ENCODE data around the gene SEMA4G.
"Not testable (repeated sequence)": the region's sequence is repeated elsewhere in the genome, so short reads cannot be mapped to it uniquely, and the experiment has no call there.

SEMA4G gene

GRCh38 chr10:100972115-100972903 lies 3.0 kb downstream of the SEMA4G start:
- DNase-seq = no peak

- DNase-seq = no peak
Measured at GRCh38 chr10:100972904-100973535, 3.7 kb downstream of the SEMA4G start.

- not testable (repeated sequence) for DNase-seq
Measured at GRCh38 chr10:100975397-100975796, 6.1 kb downstream of the SEMA4G start.

GRCh38 chr10:100976906-100977305 lies 7.6 kb downstream of the SEMA4G start:
- DNase-seq = no peak

GRCh38 chr10:100977436-100977835 lies 8.1 kb downstream of the SEMA4G start:
- no peak for DNase-seq

- DNase-seq = no peak
Measured at GRCh38 chr10:100978121-100978900, 9.0 kb downstream of the SEMA4G start.

- no peak for DNase-seq
Measured at GRCh38 chr10:100978901-100979195, 9.5 kb downstream of the SEMA4G start.

GRCh38 chr10:100979791-100980272 lies 10.5 kb downstream of the SEMA4G start:
- no peak for DNase-seq

GRCh38 chr10:100980311-100980710 lies 11.0 kb downstream of the SEMA4G start:
- no peak for DNase-seq

- DNase-seq = no peak
Measured at GRCh38 chr10:100980711-100981110, 11.4 kb downstream of the SEMA4G start.

- DNase-seq = no peak
Measured at GRCh38 chr10:100981178-100981772, 12.0 kb downstream of the SEMA4G start.

GRCh38 chr10:100982916-100983830 lies 13.9 kb downstream of the SEMA4G start:
- no peak for DNase-seq

- no peak for DNase-seq
Measured at GRCh38 chr10:100983868-100984671, 14.8 kb downstream of the SEMA4G start.

- no peak for DNase-seq
Measured at GRCh38 chr10:100984672-100985177, 15.4 kb downstream of the SEMA4G start.

GRCh38 chr10:100985336-100985735 lies 16.0 kb downstream of the SEMA4G start:
- no peak for DNase-seq

GRCh38 chr10:100986623-100986951 lies 17.3 kb downstream of the SEMA4G start:
- no peak for DNase-seq

GRCh38 chr10:100986952-100987684 lies 17.8 kb downstream of the SEMA4G start, which contains the start of the genes MRPL43 and TWNK:
Gene MRPL43, minus strand, starts transcription at chr10:100987497. Its CDS starts 54 bp downstream, at chr10:100987443.
Gene TWNK, plus strand, starts transcription at chr10:100987543. Its CDS starts 668 bp downstream, at chr10:100988211.
- DNase-seq = peak; percentile 69 to 71

GRCh38 chr10:100987685-100988049 lies 18.4 kb downstream of the SEMA4G start:
- DNase-seq = no peak

GRCh38 chr10:100988166-100988565 lies 18.9 kb downstream of the SEMA4G start:
- DNase-seq = no peak

GRCh38 chr10:100989088-100989487 lies 19.8 kb downstream of the SEMA4G start:
- DNase-seq = no peak

All from AML-193 (cell line).